SH-SY5Y (cell line): ENCODE results near the gene AGAP1.

ENCODE experiments used
- GATA2 ChIP-seq: IDR thresholded peaks from 2 replicates; pipeline ENCODE4 v1.6.1; 2011; ENCODE audit warnings: mild to moderate bottlenecking, low read depth, low read length
- GATA3 ChIP-seq: IDR thresholded peaks from 2 replicates; pipeline ENCODE4 v1.6.1; 2011; ENCODE audit warnings: low read depth, mild to moderate bottlenecking, low read length, moderate library complexity

Gene AGAP1

GRCh38 chr2:235909358-235909757 is 415.5 kb downstream of the AGAP1 start:
- TF ChIP-seq GATA2 (no peak), GATA3 (no peak)

GRCh38 chr2:235910067-235910466 is 416.2 kb downstream of the AGAP1 start:
- TF ChIP-seq GATA2 (no peak), GATA3 (no peak)

GRCh38 chr2:235911125-235911524 is 417.3 kb downstream of the AGAP1 start:
- no peak for TF ChIP-seq GATA3
- TF ChIP-seq GATA2, result no peak

GRCh38 chr2:235911633-235912233 is 417.9 kb downstream of the AGAP1 start:
- no peak for TF ChIP-seq GATA2
- TF ChIP-seq GATA3, result no peak

- TF ChIP-seq GATA2 (no peak), GATA3 (no peak)
These were observed 420.9 kb downstream of the AGAP1 start for GRCh38 chr2:235914756-235915155.

GRCh38 chr2:235917506-235917905 is 423.7 kb downstream of the AGAP1 start:
- TF ChIP-seq GATA3, result no peak

- TF ChIP-seq GATA3 (no peak), GATA2 (no peak)
These were observed 425.0 kb downstream of the AGAP1 start for GRCh38 chr2:235918876-235919275.

- TF ChIP-seq GATA3, result no peak
- TF ChIP-seq GATA2, result no peak
These were observed 426.5 kb downstream of the AGAP1 start for GRCh38 chr2:235920216-235920865.

- TF ChIP-seq GATA2, result no peak
These were observed 427.8 kb downstream of the AGAP1 start for GRCh38 chr2:235921508-235922191.

- TF ChIP-seq GATA2 (no peak), GATA3 (no peak)
These were observed 429.0 kb downstream of the AGAP1 start for GRCh38 chr2:235922839-235923238.

- TF ChIP-seq GATA3 (no peak), GATA2 (no peak)
These were observed 430.2 kb downstream of the AGAP1 start for GRCh38 chr2:235923859-235924674.

GRCh38 chr2:235924675-235925063 is 430.8 kb downstream of the AGAP1 start:
- TF ChIP-seq GATA3 (no peak), GATA2 (no peak)

- no peak for TF ChIP-seq GATA3
These were observed 431.5 kb downstream of the AGAP1 start for GRCh38 chr2:235925250-235925919.

GRCh38 chr2:235926229-235926628 is 432.4 kb downstream of the AGAP1 start:
- TF ChIP-seq GATA3 (no peak), GATA2 (no peak)
